ENCODE results near the gene KCNMB4. TPM values are rescaled to one million over a fixed set of nuclear protein-coding genes. Genes with fewer than 3 reads are reported as not detected.
A peak's percentile ranks its signal among the peaks of the same experiment; 100 is the strongest.

The KCNMB4 gene
- total RNA-seq, 1 donor from 2014 or later = 0.76 TPM

- no peak for ATAC-seq
These were observed 82.3 kb downstream of the KCNMB4 start for GRCh38 chr12:70448371-70448770.

- peak; percentile 96 for ATAC-seq
These were observed 83.1 kb downstream of the KCNMB4 start for GRCh38 chr12:70449074-70449752.

DNA sequence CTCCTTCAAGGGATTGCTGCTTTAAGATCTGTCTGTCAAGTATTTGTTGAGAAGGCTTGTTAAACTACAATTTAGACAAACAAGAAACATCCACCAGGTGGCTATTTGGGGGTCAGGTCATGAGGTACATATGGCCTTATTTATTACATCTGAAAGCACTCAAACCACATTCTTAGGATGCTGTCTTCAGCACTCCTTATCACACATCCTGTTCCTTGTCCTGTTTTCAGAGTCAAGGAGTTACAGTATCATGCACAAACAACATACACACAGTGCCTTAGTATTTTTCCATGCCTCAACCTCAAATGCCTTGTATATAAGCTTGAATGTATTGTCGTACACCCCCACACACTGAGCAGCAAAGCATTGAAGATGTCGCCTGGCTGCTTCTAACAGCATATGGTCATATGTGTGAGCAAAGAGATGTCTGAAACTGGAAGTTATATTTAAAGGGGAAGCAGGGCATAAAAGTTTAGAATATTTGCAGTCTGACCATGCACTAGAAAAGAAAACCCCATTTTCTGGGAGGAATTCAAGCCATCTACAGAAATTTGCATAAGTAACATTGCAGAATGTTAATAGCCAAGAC lies 83.8 kb downstream of the KCNMB4 start:
- ATAC-seq = no peak

- peak; percentile 34 for ATAC-seq
These were observed 85.4 kb downstream of the KCNMB4 start for GRCh38 chr12:70451528-70451927.

DNA sequence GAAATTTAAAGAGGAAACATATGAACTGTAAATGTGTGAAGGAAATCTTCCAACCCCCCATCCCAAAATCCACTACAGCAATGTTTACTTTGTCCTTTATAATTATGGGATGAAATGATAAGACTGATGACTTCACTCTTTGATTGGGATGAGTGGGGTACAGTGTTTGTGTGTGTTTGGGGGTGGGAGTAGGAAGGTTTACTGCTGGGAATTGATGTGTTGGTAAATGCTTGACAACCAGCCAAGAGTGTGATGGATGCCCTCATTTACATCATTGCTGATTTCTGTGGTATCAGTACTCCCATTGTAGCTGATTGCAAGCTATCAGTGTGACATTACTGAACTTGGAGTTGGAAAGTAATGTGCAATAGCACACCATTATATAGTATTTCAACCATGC lies 90.9 kb downstream of the KCNMB4 start:
- ATAC-seq = no peak

DNA sequence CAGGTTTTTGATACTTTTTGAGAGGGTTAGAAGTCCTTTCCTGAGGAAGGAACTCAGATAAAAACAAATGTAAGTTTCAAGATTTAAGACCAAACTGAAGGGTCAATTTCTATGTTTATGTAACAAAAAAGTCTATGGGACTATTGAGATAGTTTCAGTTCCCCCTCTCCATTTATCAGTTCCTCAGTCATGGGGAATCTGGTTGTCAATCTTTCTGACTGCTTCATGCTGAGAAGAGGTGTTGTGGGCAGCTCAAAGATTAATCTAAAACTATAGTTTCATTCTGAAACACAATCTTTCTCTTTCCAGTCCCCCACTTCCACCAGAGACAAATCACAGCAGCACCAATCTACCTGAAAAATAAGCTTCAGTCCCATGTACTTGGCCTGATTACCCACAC lies 93.7 kb downstream of the KCNMB4 start:
- no peak for ATAC-seq

DNA sequence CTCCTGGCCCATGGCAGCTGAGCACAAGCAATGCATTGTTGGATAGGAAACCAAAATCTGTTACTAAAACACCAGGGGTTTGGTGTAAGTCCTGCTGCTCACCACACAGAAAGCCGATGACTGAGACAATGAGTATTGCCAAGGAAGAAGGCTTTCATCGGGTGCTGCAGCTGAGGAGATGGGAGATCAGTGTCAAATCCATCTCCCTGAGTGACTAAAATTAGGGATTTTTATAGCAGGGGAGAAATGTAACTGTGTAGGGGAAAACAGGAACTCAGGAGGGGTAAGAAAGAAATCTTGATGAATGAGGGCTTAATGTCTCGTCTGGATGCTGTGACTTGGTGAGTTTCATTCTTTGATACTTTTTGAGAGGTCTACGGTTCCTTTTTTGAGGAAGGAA lies 97.9 kb downstream of the KCNMB4 start:
- no peak for ATAC-seq

- no peak for ATAC-seq
These were observed 100.7 kb downstream of the KCNMB4 start for GRCh38 chr12:70466753-70467152.

DNA sequence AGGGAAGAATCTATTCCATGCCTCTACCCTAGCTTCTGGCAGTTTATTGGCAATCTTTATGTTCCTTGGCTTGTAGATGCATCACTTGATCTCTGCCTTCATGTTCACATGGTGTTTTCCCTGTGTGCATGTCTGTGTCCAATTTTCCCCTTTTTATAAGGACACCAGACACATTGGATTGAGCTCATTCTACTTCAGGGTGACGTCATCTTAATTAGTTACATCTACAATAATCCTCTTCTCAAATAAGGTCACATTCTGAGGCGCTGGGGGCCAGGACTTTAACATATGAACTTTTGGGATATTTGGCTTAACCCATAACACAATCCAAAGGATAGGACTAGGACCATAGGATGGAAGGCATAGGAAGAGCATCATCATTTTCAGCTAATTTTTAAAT lies 101.4 kb downstream of the KCNMB4 start:
- no peak for ATAC-seq

DNA sequence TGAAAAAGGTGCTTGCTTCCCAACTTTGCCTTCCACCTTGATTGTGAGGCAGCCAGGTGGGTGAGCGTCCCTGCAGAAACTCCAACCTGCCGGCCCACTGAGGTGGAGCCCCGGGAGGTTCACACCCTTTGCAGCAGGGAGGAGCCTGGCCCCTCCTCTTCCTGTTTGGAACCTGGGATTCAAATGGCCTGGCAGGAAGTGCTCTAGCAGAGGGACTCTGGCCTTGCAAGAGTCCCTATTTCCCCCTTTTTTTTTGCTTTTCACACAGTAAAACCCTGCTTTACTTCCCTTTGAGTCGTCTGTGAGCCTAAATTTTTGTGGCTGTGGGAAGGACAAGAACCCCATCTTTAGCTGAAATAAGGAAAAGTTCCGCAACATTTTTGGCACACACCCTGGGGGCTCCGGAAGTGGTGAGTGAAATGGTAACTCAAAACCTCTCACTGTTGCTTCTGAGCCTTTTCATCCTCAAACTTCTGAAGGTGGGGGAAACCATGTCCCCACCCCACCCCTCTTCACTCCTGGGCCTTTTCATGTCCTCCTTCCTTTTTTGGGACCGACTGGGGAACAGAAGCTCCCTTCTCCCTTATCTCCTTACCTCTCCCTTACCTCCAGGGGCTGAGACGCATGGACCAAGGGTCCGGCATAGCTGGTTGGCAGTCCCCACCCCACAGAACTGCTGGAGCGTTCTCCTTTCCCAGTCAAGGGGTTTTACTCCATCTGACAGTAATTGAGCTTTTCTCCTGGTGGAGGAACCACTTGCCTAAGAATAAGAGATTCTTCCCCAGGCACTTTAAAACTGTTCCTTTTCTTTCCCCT lies 102.0 kb downstream of the KCNMB4 start:
- ATAC-seq = no peak

DNA sequence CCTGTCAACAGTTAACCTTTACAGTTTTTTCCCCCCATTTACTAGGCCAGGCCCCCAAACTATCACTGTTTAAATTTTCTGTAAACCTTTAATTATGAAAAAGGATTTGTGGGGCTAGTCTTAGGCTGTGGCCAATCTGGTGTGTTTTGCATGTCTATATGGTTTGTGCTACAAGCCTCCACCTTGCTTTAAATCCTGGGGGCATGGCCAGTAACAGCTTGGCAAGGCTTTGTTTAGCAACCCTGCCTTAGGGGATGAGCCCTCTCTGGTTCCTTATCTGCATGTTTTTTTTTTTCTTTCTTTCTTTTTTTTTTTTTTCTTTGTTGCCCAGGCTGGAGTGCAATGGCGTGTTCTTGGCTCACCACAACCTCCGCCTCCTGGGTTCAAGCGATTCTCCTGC lies 102.7 kb downstream of the KCNMB4 start:
- ATAC-seq = no peak

DNA sequence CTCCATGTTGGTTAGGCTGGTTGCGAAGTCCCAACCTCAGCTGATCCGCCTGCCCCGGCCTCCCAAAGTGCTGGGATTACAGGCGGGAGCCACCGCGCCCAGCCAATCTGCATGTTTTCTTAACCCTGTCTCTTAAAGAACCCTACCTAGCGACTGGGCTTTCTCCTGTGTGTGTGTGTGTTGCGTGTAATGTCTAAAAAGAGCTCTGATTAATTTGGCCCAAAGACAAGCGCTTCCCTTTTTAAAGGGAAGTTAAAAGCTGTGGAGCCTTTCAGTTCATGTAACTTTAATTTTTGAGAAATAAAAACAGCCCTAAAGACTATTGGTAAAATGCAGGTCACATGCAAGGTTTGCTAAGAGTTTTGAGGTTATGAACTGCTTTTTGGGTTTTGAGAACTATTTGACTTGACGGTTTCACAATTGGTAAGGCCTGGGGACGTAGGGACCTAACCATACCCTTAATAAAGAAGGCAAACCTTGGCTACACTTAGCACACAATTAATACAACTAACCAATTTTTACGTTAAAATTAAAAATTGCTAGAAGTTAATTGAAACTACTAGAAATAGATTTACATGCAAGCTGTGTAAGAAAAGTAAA lies 103.2 kb downstream of the KCNMB4 start:
- no peak for ATAC-seq

DNA sequence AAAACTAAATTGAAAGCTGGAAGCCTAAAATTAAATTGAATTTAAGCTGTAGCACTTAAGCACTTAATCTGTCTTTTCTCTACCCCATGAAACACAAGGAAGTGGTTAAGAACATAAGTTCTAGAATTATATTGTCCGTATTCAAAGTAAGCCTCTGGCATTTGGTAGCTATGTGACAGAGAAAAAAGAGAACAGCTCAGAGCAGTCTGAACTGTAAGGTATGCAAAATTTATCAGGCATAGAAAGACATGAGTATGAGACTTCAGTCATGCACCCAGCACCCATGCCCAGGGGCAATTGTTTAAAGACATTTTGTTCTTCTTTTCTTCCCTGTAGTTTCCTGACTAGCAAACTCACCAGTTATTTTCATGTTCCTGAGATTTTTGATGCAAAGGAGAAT lies 116.7 kb downstream of the KCNMB4 start:
- ATAC-seq = peak; percentile 57

Other genes with a start within 250 kb of the KCNMB4 start
- 35.8 TPM for gene CNOT2, start 122.9 kb upstream of the KCNMB4 start, total RNA-seq